Measurements from ENCODE around the gene CDH15. TPM values are rescaled to one million over a fixed set of nuclear protein-coding genes. Genes with fewer than 3 reads are reported as not detected.
A peak's percentile ranks its signal among the peaks of the same experiment; 100 is the strongest.

The CDH15 gene
- total and polyA plus RNA-seq, 2 of the 13 experiments (the other 11 are each of a cell fraction or from before 2014, with no cell fraction given): 0.74 to 2.2 TPM

- TF ChIP-seq ZSCAN29 (CRISPR knock-in tag; conservative IDR thresholded peaks at IDR 0.05): no peak
- no peak for TF ChIP-seq RBM39 (IDR thresholded peaks at IDR 0.05; ENCODE audit: low read depth, low read length, poor library complexity, severe bottlenecking)
- no peak for TF ChIP-seq GRHL1 (CRISPR knock-in tag; conservative IDR thresholded peaks at IDR 0.05)
- peak; percentile 40 for TF ChIP-seq BORCS8-MEF2B (CRISPR knock-in tag; IDR thresholded peaks at IDR 0.05)
- no peak for TF ChIP-seq ZNF30 (CRISPR knock-in tag; IDR thresholded peaks at IDR 0.05)
- no peak for TF ChIP-seq THAP7 (CRISPR knock-in tag; IDR thresholded peaks at IDR 0.05)
- 0 out of 2 replicates have a peak, but pooled peaks have one; percentile 18 for TF ChIP-seq IRF9 (CRISPR knock-in tag; IDR thresholded peaks at IDR 0.05; ENCODE audit: borderline replicate concordance)
- no peak for TF ChIP-seq ZNF282 (IDR thresholded peaks at IDR 0.05; ENCODE audit: partially characterized antibody)
- no peak for TF ChIP-seq CEBPB (IDR thresholded peaks at IDR 0.05; ENCODE audit: borderline replicate concordance, low read depth, low read length)
- TF ChIP-seq ZNF740 (CRISPR knock-in tag; IDR thresholded peaks at IDR 0.05): no peak
- TF ChIP-seq ZFX (CRISPR knock-in tag; IDR thresholded peaks at IDR 0.05; ENCODE audit: low read depth): 0 out of 2 replicates have a peak, but pooled peaks have one; percentile 3
- no peak for TF ChIP-seq ZNF772 (CRISPR knock-in tag; IDR thresholded peaks at IDR 0.05)
- no peak for TF ChIP-seq ZNF562 (CRISPR knock-in tag; IDR thresholded peaks at IDR 0.05; ENCODE audit: borderline replicate concordance)
- no peak for TF ChIP-seq RBAK (CRISPR knock-in tag; IDR thresholded peaks at IDR 0.05)
- TF ChIP-seq ZNF776 (CRISPR knock-in tag; IDR thresholded peaks at IDR 0.05): no peak
- TF ChIP-seq ZBTB8A (CRISPR knock-in tag; IDR thresholded peaks at IDR 0.05; ENCODE audit: borderline replicate concordance, low read depth): no peak
- TF ChIP-seq THAP8 (CRISPR knock-in tag; IDR thresholded peaks at IDR 0.05; ENCODE audit: borderline replicate concordance): no peak
- TF ChIP-seq ZNF512 (CRISPR knock-in tag; IDR thresholded peaks at IDR 0.05): no peak
- peak; percentile 22; the same call in 1 of the 2 replicates for TF ChIP-seq ZNF672 (CRISPR knock-in tag; IDR thresholded peaks at IDR 0.05)
- TF ChIP-seq ZNF253 (CRISPR knock-in tag; IDR thresholded peaks at IDR 0.05; ENCODE audit: borderline replicate concordance): no peak
- peak; percentile 18; the same call in 1 of the 2 replicates for TF ChIP-seq ZNF136 (CRISPR knock-in tag; IDR thresholded peaks at IDR 0.05; ENCODE audit: low read depth)
- TF ChIP-seq ZKSCAN5 (CRISPR knock-in tag; IDR thresholded peaks at IDR 0.05): no peak
- no peak for TF ChIP-seq ISX (CRISPR knock-in tag; conservative IDR thresholded peaks at IDR 0.05)
- no peak for TF ChIP-seq AGO2 (optimal IDR thresholded peaks at IDR 0.05; ENCODE audit: low read depth, low read length)
- TF ChIP-seq MATR3 (CRISPR knock-in tag; IDR thresholded peaks at IDR 0.05): no peak
These were observed 11.6 kb upstream of the CDH15 start (continued) for GRCh38 chr16:89159850-89160354.
